Breast epithelium (tissue), 3 donors: ENCODE data around the gene SEC14L1.

Experiments
- CTCF ChIP-seq, 3 donors: fragments of 450-650 bp; IDR thresholded peaks; one replicate each; pipeline ENCODE4 v1.5.1; 2016 to 2017; ENCODE audit warnings: antibody characterized with exemption in 3 of 3, mild to moderate bottlenecking in 3 of 3, moderate library complexity in 3 of 3
- POLR2A ChIP-seq: fragments of 450-650 bp; IDR thresholded peaks from one replicate; pipeline ENCODE4 v1.6.1; 2016; ENCODE audit warnings: antibody characterized with exemption, mild to moderate bottlenecking, moderate library complexity
- POLR2AphosphoS5 ChIP-seq, 3 donors: sonication (generic); formaldehyde crosslinking; IDR thresholded peaks; one replicate each; pipeline ENCODE4 v1.6.1; 2017; ENCODE audit warnings: antibody characterized with exemption in 3 of 3

GRCh38 chr17:77246110-77247047 lies 105.6 kb downstream of the SEC14L1 start:
- TF ChIP-seq CTCF (IDR thresholded peaks at IDR 0.05) (no peak), POLR2A (no peak), POLR2AphosphoS5 (IDR thresholded peaks at IDR 0.05) (no peak)
